ENCODE measurements around the gene CASP8AP2.
"Not testable (repeated sequence)": the region's sequence is repeated elsewhere in the genome, so short reads cannot be mapped to it uniquely, and the experiment has no call there.

The CASP8AP2 gene

DNA sequence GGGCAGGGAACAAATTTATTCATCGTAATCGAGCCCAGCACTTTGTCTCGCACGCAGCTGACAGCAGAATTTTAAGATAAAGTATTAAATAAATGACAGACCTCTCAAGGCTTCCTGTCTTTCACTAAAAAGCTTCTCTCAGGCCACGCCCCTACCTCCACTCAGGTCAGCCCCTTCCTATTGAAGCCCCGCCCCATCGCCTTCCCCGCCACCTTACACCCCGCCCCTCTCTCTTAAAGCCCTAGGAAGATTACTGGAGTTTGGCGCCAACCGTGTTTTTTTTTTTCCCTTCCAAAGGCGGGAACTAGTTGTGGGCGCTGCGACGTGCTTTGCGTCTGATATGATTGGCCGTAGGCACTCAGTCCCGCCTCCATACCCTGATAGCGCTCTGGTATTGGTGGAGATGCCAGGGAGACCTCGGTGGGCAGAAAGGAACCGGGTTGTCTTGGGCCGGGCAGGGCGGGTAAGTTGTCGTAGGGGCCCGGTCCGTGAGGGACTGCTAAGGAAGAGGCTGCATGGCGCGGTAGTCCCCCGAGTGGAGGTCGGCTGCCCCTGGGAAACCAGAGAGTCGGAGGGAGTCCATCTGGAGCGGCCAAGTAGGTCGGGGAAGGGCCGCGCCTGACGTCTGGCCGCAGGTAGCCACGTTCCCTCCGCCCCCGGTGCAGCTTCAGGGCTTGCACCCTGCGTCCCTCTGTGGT lies at the start of gene CASP8AP2:
Gene CASP8AP2, plus strand, starts transcription at position 409 of the 698 bp plus-strand sequence.
- H3K27me3 Mint-ChIP-seq (ENCODE audit: low read depth, poor library complexity): peaks cover 3% of the 10 kb centered on the region
- peaks cover 24% of the 10 kb centered on the region for H3K36me3 Mint-ChIP-seq (ENCODE audit: low read depth)
- peak; percentile 92 for DNase-seq
- peak within 1 kb of the TSS; percentile 97 for H3K4me3 Mint-ChIP-seq
- H3K4me1 Mint-ChIP-seq: peaks cover 21% of the 10 kb centered on the region
- no peak for TF ChIP-seq CTCF (IDR thresholded peaks at IDR 0.05)
- H3K27ac Mint-ChIP-seq: peak within 1 kb of the TSS; percentile 87
- H3K9me3 Mint-ChIP-seq: no peaks in the 10 kb centered on the region

- no peak for DNase-seq
- Mint-ChIP-seq H3K4me1 (no peaks in the 10 kb centered on the region), H3K27ac (peak overlapping the region; percentile 51), H3K9me3 (peaks cover 16% of the 10 kb centered on the region), H3K4me3 (no peak overlapping the region), H3K27me3 (ENCODE audit: low read depth, poor library complexity) (no peaks in the 10 kb centered on the region), H3K36me3 (ENCODE audit: low read depth) (peaks cover 96% of the 10 kb centered on the region)
- TF ChIP-seq CTCF (IDR thresholded peaks at IDR 0.05): no peak
Measured at GRCh38 chr6:89781070-89782034, 48.3 kb upstream of the CASP8AP2 start.

- no peak for DNase-seq
- Mint-ChIP-seq H3K27ac (peak overlapping the region; percentile 26), H3K4me3 (no peak overlapping the region), H3K9me3 (peaks cover 16% of the 10 kb centered on the region), H3K27me3 (ENCODE audit: low read depth, poor library complexity) (no peaks in the 10 kb centered on the region), H3K4me1 (no peaks in the 10 kb centered on the region), H3K36me3 (ENCODE audit: low read depth) (peaks cover 87% of the 10 kb centered on the region)
- no peak for TF ChIP-seq CTCF (IDR thresholded peaks at IDR 0.05)
Measured at GRCh38 chr6:89782222-89782621, 47.5 kb upstream of the CASP8AP2 start.

- not testable (repeated sequence) for DNase-seq
- peaks cover 84% of the 10 kb centered on the region for H3K36me3 Mint-ChIP-seq (ENCODE audit: low read depth)
Measured at GRCh38 chr6:89783293-89783692, 46.4 kb upstream of the CASP8AP2 start.

GRCh38 chr6:89784838-89785237 lies 44.8 kb upstream of the CASP8AP2 start:
- H3K9me3 Mint-ChIP-seq: peaks cover 16% of the 10 kb centered on the region
- H3K27me3 Mint-ChIP-seq (ENCODE audit: low read depth, poor library complexity): no peaks in the 10 kb centered on the region
- H3K4me1 Mint-ChIP-seq: no peaks in the 10 kb centered on the region
- TF ChIP-seq CTCF (IDR thresholded peaks at IDR 0.05): no peak
- H3K27ac Mint-ChIP-seq: no peak overlapping the region
- no peak overlapping the region for H3K4me3 Mint-ChIP-seq
- H3K36me3 Mint-ChIP-seq (ENCODE audit: low read depth): peaks cover 82% of the 10 kb centered on the region
- no peak for DNase-seq

More at GRCh38 chr6:89783293-89783692, 46.4 kb upstream of the CASP8AP2 start:
- not testable (repeated sequence) for H3K27ac Mint-ChIP-seq; H3K27me3 Mint-ChIP-seq (ENCODE audit: low read depth, poor library complexity); H3K4me3 Mint-ChIP-seq; H3K4me1 Mint-ChIP-seq
- H3K9me3 Mint-ChIP-seq: peaks cover 16% of the 10 kb centered on the region

DNA sequence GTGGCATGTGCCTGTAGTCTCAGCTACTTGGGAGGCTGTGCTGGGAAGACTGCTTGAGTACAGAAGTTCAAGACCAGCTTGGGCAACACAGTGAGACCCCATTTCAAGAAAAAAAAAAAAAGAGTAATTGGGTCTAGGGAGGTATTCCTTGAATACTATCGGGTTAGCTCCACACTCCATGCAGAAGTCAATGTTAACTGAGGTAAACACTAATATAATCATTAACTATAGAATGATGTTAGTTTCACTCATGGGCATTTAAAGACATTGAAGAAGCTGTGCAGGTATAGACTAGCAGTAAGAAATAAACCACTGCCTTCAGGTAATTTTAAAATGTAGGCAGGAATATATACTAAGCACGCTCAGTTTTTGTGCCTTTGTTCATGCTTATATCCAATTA lies 42.7 kb upstream of the CASP8AP2 start:
- H3K27me3 Mint-ChIP-seq (ENCODE audit: low read depth, poor library complexity): no peaks in the 10 kb centered on the region
- no peak overlapping the region for H3K27ac Mint-ChIP-seq
- no peak for TF ChIP-seq CTCF (IDR thresholded peaks at IDR 0.05)
- H3K4me1 Mint-ChIP-seq: no peaks in the 10 kb centered on the region
- DNase-seq: no peak
- H3K9me3 Mint-ChIP-seq: peaks cover 16% of the 10 kb centered on the region
- H3K36me3 Mint-ChIP-seq (ENCODE audit: low read depth): peaks cover 67% of the 10 kb centered on the region
- no peak overlapping the region for H3K4me3 Mint-ChIP-seq

Measured in nephron progenitor cell (in vitro differentiated cells).